Activated CD4-positive, alpha-beta T cell treated with anti-CD3 and anti-CD28 coated beads, Interleukin-2, amount 10 ng/mL, durations not matched to agents 24 days and 14 days (primary cell): ENCODE measurements around the gene PDXDC1. TPM values are rescaled to one million over a fixed set of nuclear protein-coding genes. Genes with fewer than 3 reads are reported as not detected.
"Not testable (repeated sequence)": the region's sequence is repeated elsewhere in the genome, so short reads cannot be mapped to it uniquely, and the experiment has no call there.

Experiments
- DNase-seq: peaks from one replicate; pipeline ENCODE4 v3.0.0; 2022
- H3K27ac Mint-ChIP-seq: one replicate; pipeline ENCODE4 v1.8.0; 2022; ENCODE audit warnings: mild to moderate bottlenecking, mixed read lengths
- H3K27me3 Mint-ChIP-seq: one replicate; pipeline ENCODE4 v1.8.0; 2022; ENCODE audit warnings: mixed read lengths
- H3K36me3 Mint-ChIP-seq: one replicate; pipeline ENCODE4 v1.8.0; 2022; ENCODE audit warnings: low read depth, mild to moderate bottlenecking, mixed read lengths
- H3K4me1 Mint-ChIP-seq: one replicate; pipeline ENCODE4 v1.8.0; 2021; ENCODE audit warnings: mixed read lengths
- H3K4me3 Mint-ChIP-seq: one replicate; pipeline ENCODE4 v1.8.0; 2022; ENCODE audit warnings: mild to moderate bottlenecking, moderate library complexity, mixed read lengths
- H3K9me3 Mint-ChIP-seq: one replicate; pipeline ENCODE4 v1.8.0; 2021; ENCODE audit warnings: mixed read lengths
- intact Hi-C: fragments of 100-400 bp; cut with micrococcal nuclease; formaldehyde crosslinking; loops from one replicate; pipeline ENCODE4 v1.15.1; 2023
- total RNA-seq: library from RNA; stranded (reverse); gene quantifications from 2 replicates; pipeline ENCODE4 v1.2.3, GENCODE V29; 2022

The PDXDC1 gene
- total RNA-seq, 1 donor from 2014 or later: 56.1 TPM

- intact Hi-C loops, H3K4me3 Mint-ChIP-seq, H3K27ac Mint-ChIP-seq, H3K27me3 Mint-ChIP-seq, H3K9me3 Mint-ChIP-seq, H3K4me1 Mint-ChIP-seq, H3K36me3 Mint-ChIP-seq: not testable (repeated sequence)
- peak; percentile 45 for DNase-seq
Measured at GRCh38 chr16:15130256-15130932, 155.6 kb downstream of the PDXDC1 start.

- intact Hi-C loops, H3K27me3 Mint-ChIP-seq, H3K27ac Mint-ChIP-seq, H3K9me3 Mint-ChIP-seq, H3K36me3 Mint-ChIP-seq, H3K4me3 Mint-ChIP-seq, H3K4me1 Mint-ChIP-seq: not testable (repeated sequence)
- DNase-seq: peak; percentile 32
Measured at GRCh38 chr16:15130943-15131700, 156.3 kb downstream of the PDXDC1 start.

- H3K4me3 Mint-ChIP-seq, H3K9me3 Mint-ChIP-seq, H3K27ac Mint-ChIP-seq, H3K4me1 Mint-ChIP-seq, intact Hi-C loops, H3K36me3 Mint-ChIP-seq, H3K27me3 Mint-ChIP-seq: not testable (repeated sequence)
- DNase-seq: peak; percentile 43
Measured at GRCh38 chr16:15132719-15133428, 158.0 kb downstream of the PDXDC1 start.

GRCh38 chr16:15133554-15133953 is 158.7 kb downstream of the PDXDC1 start:
- H3K27ac Mint-ChIP-seq, H3K9me3 Mint-ChIP-seq, H3K4me1 Mint-ChIP-seq, H3K36me3 Mint-ChIP-seq, H3K27me3 Mint-ChIP-seq, H3K4me3 Mint-ChIP-seq, intact Hi-C loops: not testable (repeated sequence)
- peak; percentile 44 for DNase-seq

- H3K27ac Mint-ChIP-seq, intact Hi-C loops, DNase-seq, H3K4me3 Mint-ChIP-seq, H3K9me3 Mint-ChIP-seq, H3K4me1 Mint-ChIP-seq, H3K36me3 Mint-ChIP-seq, H3K27me3 Mint-ChIP-seq: not testable (repeated sequence)
Measured at GRCh38 chr16:15134752-15135482, 160.1 kb downstream of the PDXDC1 start.

- intact Hi-C loops, H3K27ac Mint-ChIP-seq, DNase-seq, H3K27me3 Mint-ChIP-seq, H3K9me3 Mint-ChIP-seq, H3K36me3 Mint-ChIP-seq, H3K4me1 Mint-ChIP-seq, H3K4me3 Mint-ChIP-seq: not testable (repeated sequence)
Measured at GRCh38 chr16:15135483-15136360, 160.9 kb downstream of the PDXDC1 start.

GRCh38 chr16:15137514-15137913 is 162.7 kb downstream of the PDXDC1 start:
- DNase-seq, H3K9me3 Mint-ChIP-seq, H3K36me3 Mint-ChIP-seq, H3K4me1 Mint-ChIP-seq, H3K27me3 Mint-ChIP-seq, H3K4me3 Mint-ChIP-seq, H3K27ac Mint-ChIP-seq, intact Hi-C loops: not testable (repeated sequence)

GRCh38 chr16:15140444-15141365 is 165.9 kb downstream of the PDXDC1 start:
- intact Hi-C loops, H3K4me3 Mint-ChIP-seq, H3K36me3 Mint-ChIP-seq, H3K4me1 Mint-ChIP-seq, H3K27me3 Mint-ChIP-seq, DNase-seq, H3K27ac Mint-ChIP-seq, H3K9me3 Mint-ChIP-seq: not testable (repeated sequence)

GRCh38 chr16:15141586-15141985 is 166.8 kb downstream of the PDXDC1 start:
- intact Hi-C loops: no loop called here
- DNase-seq: no peak
- Mint-ChIP-seq H3K9me3 (no peaks in the 10 kb centered on the region), H3K27ac (no peak overlapping the region), H3K36me3 (no peaks in the 10 kb centered on the region), H3K4me1 (no peaks in the 10 kb centered on the region), H3K27me3 (no peaks in the 10 kb centered on the region), H3K4me3 (no peak overlapping the region)

- DNase-seq, H3K4me3 Mint-ChIP-seq, H3K36me3 Mint-ChIP-seq, H3K4me1 Mint-ChIP-seq, intact Hi-C loops, H3K27ac Mint-ChIP-seq, H3K9me3 Mint-ChIP-seq, H3K27me3 Mint-ChIP-seq: not testable (repeated sequence)
Measured at GRCh38 chr16:15142107-15142890, 167.5 kb downstream of the PDXDC1 start.

GRCh38 chr16:15142891-15143600 is 168.2 kb downstream of the PDXDC1 start:
- H3K36me3 Mint-ChIP-seq, H3K9me3 Mint-ChIP-seq, H3K4me3 Mint-ChIP-seq, H3K27me3 Mint-ChIP-seq, H3K27ac Mint-ChIP-seq, DNase-seq, H3K4me1 Mint-ChIP-seq, intact Hi-C loops: not testable (repeated sequence)
